Measurements from ENCODE around the gene SNPH. TPM values are rescaled to one million over a fixed set of nuclear protein-coding genes. Genes with fewer than 3 reads are reported as not detected.
A peak's percentile ranks its signal among the peaks of the same experiment; 100 is the strongest.
"Not testable (repeated sequence)": the region's sequence is repeated elsewhere in the genome, so short reads cannot be mapped to it uniquely, and the experiment has no call there.

SNPH gene
- total RNA-seq (7.5 TPM), polyA plus RNA-seq (1 to 10 TPM in 3 of 4 donors, under 1 TPM in 1; 0.97 to 4.1 (median 3.1) TPM)

- peaks cover 4% of the 10 kb centered on the region for H3K27me3 ChIP-seq (ENCODE audit: control insufficient read depth, insufficient read depth, low read length)
- Mint-ChIP-seq H3K9me3 (no peaks in the 10 kb centered on the region), H3K4me1 (peaks cover 12 to 64% (median 43%) of the 10 kb centered on the region in 4 donors), H3K36me3 (no peaks in the 10 kb centered on the region), H3K27me3 (peaks cover 9% of the 10 kb centered on the region), H3K4me3 (peak within 1 kb of the TSS; percentile 84 to 92 (median 90)), H3K27ac (peak within 1 kb of the TSS; percentile 95 to 99 (median 95))
- peak within 1 kb of the TSS; percentile 78 for H3K27ac ChIP-seq (ENCODE audit: insufficient read depth, low read length, poor library complexity, severe bottlenecking)
- H3K4me1 ChIP-seq (ENCODE audit: control insufficient read depth, insufficient read depth, low read length, poor library complexity, severe bottlenecking) = peaks cover 32% of the 10 kb centered on the region
- H3K4me3 ChIP-seq (ENCODE audit: low read depth, low read length) = peak within 1 kb of the TSS; percentile 80
- DNase-seq (peak; percentile 69 to 88 (median 75)), ATAC-seq (ENCODE audit: low read depth in 2 of 2) (peak; percentile 91 to 92)
- H3K9me3 ChIP-seq (ENCODE audit: control insufficient read depth in 2 of 2, low read length in 2 of 2) = peaks cover 5 to 6% of the 10 kb centered on the region in 2 experiments
- H3K36me3 ChIP-seq (ENCODE audit: control insufficient read depth, insufficient read depth, low read length) = no peaks in the 10 kb centered on the region
These were observed at the start of gene SNPH for GRCh38 chr20:1266167-1266973. Gene SNPH, plus strand, starts transcription at chr20:1266294. Its CDS starts 29,946 bp downstream, at chr20:1296240.

DNA sequence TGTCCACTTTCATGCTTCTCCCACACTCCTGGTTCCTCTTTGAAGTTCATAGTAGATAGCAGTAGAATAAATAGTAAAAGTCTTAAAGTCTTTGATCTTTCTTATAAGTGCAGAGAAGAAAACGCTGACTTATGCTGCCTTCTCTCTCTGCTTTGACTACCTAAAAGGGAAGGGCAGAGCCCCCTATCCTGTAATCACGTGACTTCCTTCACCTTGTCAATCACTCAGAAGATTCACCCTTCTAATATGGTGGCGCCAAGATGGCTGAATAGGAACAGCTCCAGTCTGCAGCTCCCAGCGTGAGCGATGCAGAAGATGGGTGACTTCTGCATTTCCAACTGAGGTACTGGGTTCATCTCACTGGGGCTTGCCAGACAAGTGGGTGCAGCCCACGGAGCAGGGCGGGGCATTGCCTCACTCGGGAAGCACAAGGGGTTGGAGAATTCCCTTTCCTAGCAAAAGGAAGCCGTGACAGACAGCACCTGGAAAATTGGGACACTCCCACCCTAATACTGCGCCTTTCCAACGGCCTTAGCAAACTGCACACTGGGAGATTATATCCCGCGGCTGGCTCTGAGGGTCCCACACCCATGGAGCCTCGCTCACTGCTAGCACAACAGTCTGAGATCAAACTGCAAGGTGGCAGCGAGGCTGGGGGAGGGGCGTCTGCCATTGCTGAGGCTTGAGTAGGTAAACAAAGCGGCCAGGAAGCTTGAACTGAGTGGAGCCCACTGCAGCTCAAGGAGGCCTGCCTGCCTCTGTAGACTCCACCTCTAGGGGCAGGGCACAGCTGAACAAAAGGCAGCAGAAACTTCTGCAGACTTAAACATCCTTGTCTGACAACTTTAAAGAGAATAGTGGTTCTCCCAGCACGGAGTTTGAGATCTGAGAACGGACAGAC is 49.3 kb upstream of the SNPH start:
- H3K4me1 ChIP-seq (ENCODE audit: control insufficient read depth, insufficient read depth, low read length, poor library complexity, severe bottlenecking) = peaks cover 21% of the 10 kb centered on the region
- H3K36me3 Mint-ChIP-seq; H3K4me3 ChIP-seq (ENCODE audit: low read depth, low read length); ATAC-seq (ENCODE audit: low read depth in 2 of 2); H3K27me3 ChIP-seq (ENCODE audit: control insufficient read depth, insufficient read depth, low read length); H3K27ac ChIP-seq (ENCODE audit: insufficient read depth, low read length, poor library complexity, severe bottlenecking); H3K9me3 Mint-ChIP-seq; H3K36me3 ChIP-seq (ENCODE audit: control insufficient read depth, insufficient read depth, low read length); H3K9me3 ChIP-seq (ENCODE audit: control insufficient read depth in 2 of 2, low read length in 2 of 2): not testable (repeated sequence)
- Mint-ChIP-seq H3K27ac (peak overlapping the region in 1 of 3 donors; percentile 68), H3K4me1 (peaks cover 8 to 46% (median 32%) of the 10 kb centered on the region in 4 donors), H3K27me3 (peaks cover 28% of the 10 kb centered on the region), H3K4me3 (peak overlapping the region in 1 of 4 donors; percentile 61)
- peak in 1 of 3 donors; percentile 32 for DNase-seq

DNA sequence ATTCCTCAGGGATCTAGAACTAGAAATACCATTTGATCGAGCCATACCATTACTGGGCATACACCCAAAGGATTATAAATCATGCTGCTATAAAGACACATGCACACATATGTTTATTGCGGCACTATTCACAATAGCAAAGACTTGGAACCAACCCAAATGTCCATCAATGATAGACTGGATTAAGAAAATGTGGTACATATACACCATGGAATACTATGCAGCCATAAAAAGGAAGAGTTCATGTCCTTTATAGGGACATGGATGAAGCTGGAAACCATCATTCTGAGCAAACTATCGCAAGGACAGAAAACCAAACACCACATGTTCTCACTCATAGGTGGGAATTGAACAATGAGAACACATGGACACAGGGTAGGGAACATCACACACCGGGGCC is 43.3 kb upstream of the SNPH start:
- peaks cover 16% of the 10 kb centered on the region for H3K4me1 ChIP-seq (ENCODE audit: control insufficient read depth, insufficient read depth, low read length, poor library complexity, severe bottlenecking)

GRCh38 chr20:1224205-1224890 is 41.7 kb upstream of the SNPH start:
- peaks cover 0 to 22% (median 8%) of the 10 kb centered on the region in 4 donors for H3K4me1 Mint-ChIP-seq
- DNase-seq (peak in 1 of 3 donors; percentile 3), ATAC-seq (ENCODE audit: low read depth in 2 of 2) (no peak)
- Histone ChIP-seq H3K4me3 (ENCODE audit: low read depth, low read length) (no peak overlapping the region), H3K36me3 (ENCODE audit: control insufficient read depth, insufficient read depth, low read length) (no peaks in the 10 kb centered on the region), H3K9me3 (ENCODE audit: control insufficient read depth in 2 of 2, low read length in 2 of 2) (no peaks in the 10 kb centered on the region), H3K27me3 (ENCODE audit: control insufficient read depth, insufficient read depth, low read length) (peaks cover 16% of the 10 kb centered on the region), H3K27ac (ENCODE audit: insufficient read depth, low read length, poor library complexity, severe bottlenecking) (no peak overlapping the region), H3K4me1 (ENCODE audit: control insufficient read depth, insufficient read depth, low read length, poor library complexity, severe bottlenecking) (peaks cover 16% of the 10 kb centered on the region)
- H3K9me3 Mint-ChIP-seq = peaks cover 0 to 2% (median 0%) of the 10 kb centered on the region in 7 donors
- H3K36me3 Mint-ChIP-seq = no peaks in the 10 kb centered on the region
- peak overlapping the region in 1 of 3 donors; percentile 74 for H3K27ac Mint-ChIP-seq
- peak overlapping the region; percentile 3 to 77 (median 46) for H3K4me3 Mint-ChIP-seq
- H3K27me3 Mint-ChIP-seq = peaks cover 35% of the 10 kb centered on the region

More for the DNA sequence above, 43.3 kb upstream of the SNPH start:
- peak overlapping the region in 1 of 4 donors; percentile 78 for H3K4me3 Mint-ChIP-seq
- peaks cover 34% of the 10 kb centered on the region for H3K27me3 Mint-ChIP-seq
- not testable (repeated sequence) for H3K9me3 ChIP-seq (ENCODE audit: control insufficient read depth in 2 of 2, low read length in 2 of 2); H3K27ac Mint-ChIP-seq; H3K27me3 ChIP-seq (ENCODE audit: control insufficient read depth, insufficient read depth, low read length); H3K4me3 ChIP-seq (ENCODE audit: low read depth, low read length); ATAC-seq (ENCODE audit: low read depth in 2 of 2); H3K9me3 Mint-ChIP-seq; H3K36me3 Mint-ChIP-seq; DNase-seq; H3K36me3 ChIP-seq (ENCODE audit: control insufficient read depth, insufficient read depth, low read length); H3K27ac ChIP-seq (ENCODE audit: insufficient read depth, low read length, poor library complexity, severe bottlenecking)
- H3K4me1 Mint-ChIP-seq = peaks cover 0 to 24% (median 8%) of the 10 kb centered on the region in 4 donors

DNA sequence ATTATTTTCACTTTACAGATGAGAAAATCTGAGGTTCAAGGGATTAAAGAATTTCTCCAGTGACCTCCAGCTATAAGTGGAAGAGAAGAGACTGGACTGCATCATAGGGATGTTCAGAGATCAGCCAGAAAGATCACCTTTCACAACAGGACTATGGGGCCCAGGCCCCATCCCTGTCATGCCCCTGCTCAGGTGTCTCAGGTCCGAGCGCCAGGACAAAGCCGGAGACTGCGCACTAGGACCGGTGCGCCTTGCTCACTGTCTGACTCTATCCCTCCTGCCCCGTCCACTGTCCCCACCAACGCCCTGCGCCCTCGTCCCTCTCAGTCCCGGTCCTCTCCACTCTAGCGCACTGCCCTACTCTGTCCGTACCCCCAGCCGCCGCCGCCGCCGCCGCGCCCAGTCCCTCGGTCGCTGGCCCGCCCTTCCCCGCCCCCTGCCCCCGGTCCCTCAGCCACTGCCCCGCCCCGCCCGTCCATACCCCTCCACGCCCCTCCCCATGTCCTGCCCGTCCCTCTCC is 40.8 kb upstream of the SNPH start:
- peaks cover 16% of the 10 kb centered on the region for H3K4me1 ChIP-seq (ENCODE audit: control insufficient read depth, insufficient read depth, low read length, poor library complexity, severe bottlenecking)
- no peaks in the 10 kb centered on the region for H3K9me3 ChIP-seq (ENCODE audit: control insufficient read depth in 2 of 2, low read length in 2 of 2)
- DNase-seq (no peak), ATAC-seq (ENCODE audit: low read depth in 2 of 2) (peak; percentile 30 to 31)
- H3K27me3 Mint-ChIP-seq = peaks cover 36% of the 10 kb centered on the region
- peaks cover 0 to 2% (median 0%) of the 10 kb centered on the region in 7 donors for H3K9me3 Mint-ChIP-seq
- H3K27ac ChIP-seq (ENCODE audit: insufficient read depth, low read length, poor library complexity, severe bottlenecking) = no peak overlapping the region
- H3K4me3 ChIP-seq (ENCODE audit: low read depth, low read length) = peak overlapping the region; percentile 43
- H3K27ac Mint-ChIP-seq = peak overlapping the region in 1 of 3 donors; percentile 78
- no peaks in the 10 kb centered on the region for H3K36me3 ChIP-seq (ENCODE audit: control insufficient read depth, insufficient read depth, low read length)
- peaks cover 24% of the 10 kb centered on the region for H3K27me3 ChIP-seq (ENCODE audit: control insufficient read depth, insufficient read depth, low read length)
- peaks cover 0 to 22% (median 8%) of the 10 kb centered on the region in 4 donors for H3K4me1 Mint-ChIP-seq
- peak overlapping the region; percentile 67 to 83 (median 80) for H3K4me3 Mint-ChIP-seq
- no peaks in the 10 kb centered on the region for H3K36me3 Mint-ChIP-seq

- H3K4me3 ChIP-seq (ENCODE audit: low read depth, low read length) = peak within 1 kb of the TSS; percentile 64
- no peaks in the 10 kb centered on the region for H3K36me3 ChIP-seq (ENCODE audit: control insufficient read depth, insufficient read depth, low read length)
- peak within 1 kb of the TSS; percentile 14 for H3K27ac ChIP-seq (ENCODE audit: insufficient read depth, low read length, poor library complexity, severe bottlenecking)
- H3K27me3 Mint-ChIP-seq = peaks cover 38% of the 10 kb centered on the region
- no peaks in the 10 kb centered on the region for H3K9me3 ChIP-seq (ENCODE audit: control insufficient read depth in 2 of 2, low read length in 2 of 2)
- peaks cover 0 to 22% (median 5%) of the 10 kb centered on the region in 4 donors for H3K4me1 Mint-ChIP-seq
- DNase-seq (peak; percentile 60 to 77 (median 71)), ATAC-seq (ENCODE audit: low read depth in 2 of 2) (peak; percentile 76 to 78)
- no peaks in the 10 kb centered on the region for H3K36me3 Mint-ChIP-seq
- H3K4me3 Mint-ChIP-seq = peak within 1 kb of the TSS; percentile 83 to 92 (median 90)
- peaks cover 0 to 2% (median 0%) of the 10 kb centered on the region in 7 donors for H3K9me3 Mint-ChIP-seq
- H3K27ac Mint-ChIP-seq = peak within 1 kb of the TSS in 1 of 3 donors; percentile 78
- peaks cover 29% of the 10 kb centered on the region for H3K27me3 ChIP-seq (ENCODE audit: control insufficient read depth, insufficient read depth, low read length)
- peaks cover 16% of the 10 kb centered on the region for H3K4me1 ChIP-seq (ENCODE audit: control insufficient read depth, insufficient read depth, low read length, poor library complexity, severe bottlenecking)
These were observed 40.1 kb upstream of the SNPH start, which contains the start of gene RAD21L1 for GRCh38 chr20:1225783-1226654. Gene RAD21L1, plus strand, starts transcription at chr20:1226044. Its CDS starts 2,410 bp downstream, at chr20:1228454.
